Muscle of arm (tissue), 14 donors: ENCODE data around the gene TRPV4. TPM values are rescaled to one million over a fixed set of nuclear protein-coding genes. Genes with fewer than 3 reads are reported as not detected.
A peak's percentile ranks its signal among the peaks of the same experiment; 100 is the strongest.
"Not testable (repeated sequence)": the region's sequence is repeated elsewhere in the genome, so short reads cannot be mapped to it uniquely, and the experiment has no call there.

Source experiments
- DNase-seq: peaks from one replicate; pipeline ENCODE4 v3.0.0-alpha.2; 2013
- long read RNA-seq, 11 donors: transcript quantifications; one replicate each; lab custom pipeline, GENCODE V29; 2026
- polyA plus RNA-seq, 12 donors: library from polyadenylated mRNA; unstranded; fragments of 120-200 nt; gene quantifications; one replicate each; pipeline ENCODE4 v1.2.1, GENCODE V29; 2013; ENCODE audit not compliant: insufficient read length in 12 of 12

The TRPV4 gene
- polyA plus RNA-seq: 10 to 100 TPM in 1 of 12 donors, 1 to 10 TPM in 3, under 1 TPM in 6, not detected in 2; 0.44 to 12.5 (median 0.81) TPM
- long read RNA-seq, donor 1: 0 reads
- long read RNA-seq, donor 2: 0 reads
- long read RNA-seq, donor 3: 0 reads
- long read RNA-seq, donor 4: 0 reads
- long read RNA-seq, donor 5: 0 reads
- long read RNA-seq, donor 6: 0 reads
- long read RNA-seq, donor 7: 0 reads
- long read RNA-seq, donor 8: 0 reads
- long read RNA-seq, donor 9: 0 reads
- long read RNA-seq, donor 10: 0 reads
- long read RNA-seq, donor 11: 0 reads

DNA sequence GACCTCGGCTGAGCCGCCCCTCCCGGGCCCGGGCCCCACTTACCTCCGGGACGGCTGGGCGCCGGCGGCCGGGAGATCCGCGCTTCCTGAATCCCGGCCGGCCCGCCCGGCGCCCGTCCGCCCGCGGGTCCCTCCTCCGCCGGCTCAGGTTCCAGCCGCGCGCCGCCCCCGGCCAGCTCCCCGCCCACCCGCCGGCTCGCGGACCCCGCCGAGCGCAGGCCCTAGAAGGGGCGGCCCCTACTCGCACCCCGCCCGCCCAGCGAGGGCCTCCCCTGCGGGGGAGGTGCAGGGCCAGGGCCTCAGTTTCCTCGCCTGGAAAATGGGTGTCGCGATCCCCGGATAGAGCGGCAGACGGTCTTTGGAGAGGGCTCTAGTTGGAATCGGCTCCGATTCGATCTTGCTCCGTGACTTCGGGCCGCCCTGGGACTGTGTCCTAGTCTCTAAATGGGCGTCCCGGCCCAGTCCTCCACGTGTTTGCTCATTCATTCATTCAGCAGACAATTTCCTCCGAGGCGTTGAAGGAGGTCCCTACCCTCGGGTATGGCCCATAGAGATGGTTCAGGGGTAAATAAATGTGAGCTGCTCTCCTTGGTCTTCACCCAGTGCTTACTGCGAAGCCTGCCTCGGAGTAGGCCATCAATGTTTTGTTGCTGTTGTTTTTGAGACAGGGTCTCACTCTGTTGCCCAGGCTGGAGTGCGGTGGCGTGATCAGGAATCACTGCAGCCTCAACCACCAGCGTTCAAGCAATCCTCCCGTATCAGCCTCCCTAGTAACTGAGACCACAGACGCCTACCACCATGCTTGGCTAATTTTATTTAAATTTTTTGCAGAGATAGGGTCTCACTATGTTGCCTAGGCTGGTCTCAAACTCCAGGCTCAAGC is at the start of gene TRPV4:
TRPV4 (minus strand) TSS at position 92 of the 883 bp plus-strand sequence. CDS start 18,602 bp downstream, outside the sequence.
- DNase-seq: no peak

DNA sequence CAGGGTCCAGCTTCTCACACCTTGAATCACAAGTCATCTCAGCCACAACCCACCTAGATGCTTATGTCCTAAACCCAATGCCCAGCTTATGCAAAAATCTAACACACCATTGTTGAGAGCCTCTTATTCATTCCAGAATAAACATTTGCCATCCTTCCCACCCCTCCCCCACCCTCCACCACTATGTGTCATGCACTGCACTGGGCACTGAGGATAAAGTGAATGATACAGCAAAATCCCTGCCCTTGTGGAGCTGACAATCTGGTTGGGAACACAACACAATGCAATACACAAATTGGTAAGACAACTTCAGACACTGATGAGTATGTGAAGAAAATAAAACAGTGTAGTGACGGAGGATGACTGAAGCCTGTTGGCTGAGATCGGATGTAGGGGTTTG is 48.6 kb upstream of the TRPV4 start:
- DNase-seq: no peak

DNA sequence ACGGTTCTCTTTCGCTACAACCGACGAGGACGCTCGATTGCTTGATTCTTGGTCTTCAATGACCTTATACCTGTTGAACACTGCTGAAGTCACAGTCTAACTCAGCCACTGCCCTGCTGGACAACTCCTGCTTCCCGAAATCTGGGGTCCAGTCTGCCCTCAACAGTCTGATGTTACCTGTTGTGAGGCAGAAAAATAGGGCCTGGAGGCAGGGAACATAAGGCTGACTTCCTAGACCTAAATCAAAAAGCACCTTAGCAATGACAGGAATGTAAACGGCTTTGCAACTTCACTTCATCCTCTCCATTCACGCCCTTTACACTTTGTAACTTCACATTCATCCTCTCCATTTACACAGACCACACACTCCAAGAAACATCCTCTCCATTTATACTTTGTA is 47.7 kb upstream of the TRPV4 start:
- no peak for DNase-seq

DNA sequence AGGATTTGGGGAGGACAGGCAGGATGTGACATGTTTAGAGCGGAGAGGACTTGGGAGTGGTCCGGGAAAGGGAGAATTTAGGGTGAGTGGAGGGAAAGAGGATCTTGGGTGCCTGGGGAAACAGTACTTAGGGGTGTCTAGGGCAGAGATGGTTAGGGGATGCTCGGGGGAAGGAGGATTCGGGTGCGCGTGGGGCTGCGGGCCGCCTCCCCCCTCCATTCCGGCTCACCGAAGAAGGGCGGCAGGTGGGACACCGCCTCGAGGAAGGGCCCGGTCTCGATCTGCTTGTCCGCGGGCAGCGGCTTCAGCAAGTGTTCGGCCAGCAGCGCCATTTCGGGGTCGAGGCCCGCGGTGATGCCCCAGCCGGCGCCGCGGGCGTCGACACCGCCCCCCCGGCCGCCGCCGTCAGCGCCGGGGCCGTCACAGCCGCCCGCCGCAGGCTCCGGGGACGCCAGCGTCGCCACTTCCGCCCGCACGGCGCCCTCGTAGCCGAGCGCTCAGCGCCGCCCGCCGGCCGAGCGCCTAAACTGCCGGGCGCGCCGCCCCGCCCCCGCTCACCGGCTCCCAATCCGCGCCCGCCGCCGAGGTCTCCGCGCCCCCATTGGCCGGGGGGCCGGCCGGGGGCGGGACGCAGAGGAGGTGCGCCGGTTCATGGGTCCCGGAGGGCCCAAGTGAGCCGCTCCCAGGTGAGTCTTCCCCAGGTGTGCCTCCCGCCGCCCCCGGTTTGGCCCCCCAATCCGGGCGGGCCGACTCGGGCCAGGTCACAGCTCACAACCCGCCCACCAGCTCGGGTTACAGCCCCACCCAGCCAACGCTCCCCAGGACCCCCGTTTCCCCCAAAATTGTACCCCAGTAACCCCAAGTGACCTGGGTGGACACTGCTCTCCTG is 47.1 kb upstream of the TRPV4 start, which contains the start of gene GLTP:
GLTP (minus strand) TSS at position 499 of the 889 bp plus-strand sequence; CDS start at position 332, 167 bp downstream.
- peak; percentile 78 for DNase-seq

DNA sequence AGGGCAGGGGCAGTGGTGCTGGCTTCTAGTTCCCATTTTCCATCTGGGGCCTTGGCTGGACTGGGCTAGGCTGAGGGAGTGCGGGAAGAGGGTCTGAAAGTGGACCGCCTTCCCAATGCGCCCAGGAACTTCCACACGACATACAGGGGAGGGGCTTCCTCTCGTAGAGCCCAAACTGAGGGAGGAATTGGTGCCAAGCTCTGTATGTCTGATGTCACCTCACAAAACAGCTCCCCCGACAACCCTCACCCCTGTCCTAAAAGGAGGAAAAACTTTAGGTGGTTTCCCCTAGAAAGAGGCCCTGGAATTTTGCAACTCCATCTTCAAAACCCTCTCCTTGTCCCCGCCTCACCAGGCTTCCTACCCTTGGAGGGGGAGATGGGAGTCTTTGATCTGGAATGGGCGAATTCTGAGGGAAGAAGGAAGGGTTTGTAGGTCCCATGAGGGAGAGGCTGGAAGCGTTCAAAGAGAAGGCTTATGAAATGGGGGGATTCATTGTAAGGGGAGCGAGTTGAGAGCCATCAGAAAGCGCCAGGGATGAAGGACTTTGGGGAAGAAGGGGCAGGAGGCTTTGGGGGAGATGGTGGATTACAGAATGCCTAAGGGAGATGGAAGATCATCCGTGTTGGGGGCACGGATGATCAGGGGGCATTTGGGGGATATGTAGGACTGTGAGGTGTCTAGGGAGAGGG is 46.3 kb upstream of the TRPV4 start:
- peak; percentile 37 for DNase-seq

DNA sequence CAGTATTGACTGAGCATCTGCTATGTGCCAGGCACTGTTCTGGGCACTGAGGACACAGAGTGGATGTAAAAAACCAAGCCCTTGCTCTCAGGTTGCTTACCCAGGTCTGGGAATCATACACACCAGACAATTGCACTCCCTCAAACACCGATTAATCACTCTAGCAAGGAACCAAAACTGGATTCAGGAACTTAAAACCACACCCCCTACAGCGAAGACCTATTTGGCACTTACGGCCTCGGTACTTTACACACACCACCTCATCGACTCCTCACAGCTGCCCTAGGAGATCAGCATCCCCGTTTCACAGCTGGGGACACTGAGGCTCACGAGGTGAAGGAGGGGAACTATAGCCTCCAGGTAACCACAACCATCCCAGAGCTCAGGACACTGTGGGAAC is 45.6 kb upstream of the TRPV4 start:
- no peak for DNase-seq

DNA sequence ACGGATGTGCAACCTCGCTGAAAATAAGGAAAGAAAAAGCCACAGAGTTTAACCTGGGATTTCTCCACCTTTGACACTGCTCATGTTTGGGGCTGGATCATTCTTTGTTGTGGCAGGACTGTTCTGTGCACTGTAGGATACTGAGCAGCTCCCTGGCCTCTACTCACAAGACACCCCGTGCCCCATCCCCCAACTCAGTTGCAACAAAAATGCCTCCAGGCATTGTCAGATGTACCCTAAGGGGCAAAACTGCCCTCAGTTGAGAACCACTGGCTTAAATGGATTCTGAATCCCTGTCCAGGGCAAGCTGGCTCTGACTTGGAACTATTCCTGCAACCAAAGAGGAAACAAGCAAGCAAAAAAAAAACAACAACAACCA is 45.0 kb upstream of the TRPV4 start:
- no peak for DNase-seq

DNA sequence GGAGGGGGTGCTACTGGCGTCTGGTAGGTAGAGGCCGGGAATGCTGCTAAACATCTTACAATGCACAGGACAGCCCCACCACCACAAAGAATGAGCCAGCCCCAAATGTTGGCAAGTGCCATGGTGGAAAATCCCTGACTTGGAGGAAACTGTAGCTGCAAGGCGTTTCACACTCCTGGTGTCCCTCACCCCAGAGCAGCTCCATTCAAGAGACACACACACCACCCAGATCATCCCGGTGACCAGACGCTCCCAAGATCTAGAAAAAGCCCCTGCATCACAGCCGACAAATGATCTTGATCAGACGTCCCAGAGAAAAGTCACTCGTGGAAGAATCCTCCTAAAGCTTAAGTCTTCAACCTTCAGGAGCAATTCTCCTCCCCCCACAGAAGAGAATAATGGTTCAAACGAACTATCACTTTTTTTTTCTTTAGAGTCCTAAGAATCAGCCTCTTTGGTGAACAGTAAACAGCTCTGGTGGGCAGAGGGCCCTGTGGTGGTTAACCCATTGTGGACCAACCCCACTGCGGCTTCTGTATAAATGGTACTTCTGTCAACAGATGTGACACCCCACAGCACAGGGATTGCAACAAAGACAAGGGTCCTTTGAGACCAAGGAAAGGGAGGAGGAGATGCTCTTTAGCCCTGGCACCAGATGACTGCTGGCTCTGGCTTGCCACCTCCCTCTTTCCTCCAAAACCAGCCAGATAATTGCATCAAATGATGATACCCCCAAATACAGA is 44.5 kb upstream of the TRPV4 start:
- no peak for DNase-seq

DNA sequence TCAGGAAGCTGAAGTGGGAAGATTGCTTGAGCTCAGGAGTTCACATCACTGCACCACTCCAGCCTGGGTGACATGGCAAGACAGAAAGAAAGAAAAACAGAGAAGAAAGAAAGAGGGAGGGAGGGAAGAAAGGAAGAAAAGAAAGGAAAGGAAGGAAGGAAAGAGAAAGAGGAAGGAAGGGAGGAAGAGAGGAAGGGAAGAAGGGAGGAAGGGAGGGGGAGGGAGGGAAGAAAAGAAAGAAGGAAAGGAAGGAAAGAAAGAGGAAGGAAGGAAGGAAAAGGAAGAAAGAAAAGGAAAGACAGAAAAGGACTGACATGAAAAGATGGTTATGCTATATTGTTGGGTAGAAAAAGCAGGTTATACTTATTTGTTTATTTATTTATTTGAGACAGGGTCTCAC is 43.2 kb upstream of the TRPV4 start:
- DNase-seq: no peak

DNA sequence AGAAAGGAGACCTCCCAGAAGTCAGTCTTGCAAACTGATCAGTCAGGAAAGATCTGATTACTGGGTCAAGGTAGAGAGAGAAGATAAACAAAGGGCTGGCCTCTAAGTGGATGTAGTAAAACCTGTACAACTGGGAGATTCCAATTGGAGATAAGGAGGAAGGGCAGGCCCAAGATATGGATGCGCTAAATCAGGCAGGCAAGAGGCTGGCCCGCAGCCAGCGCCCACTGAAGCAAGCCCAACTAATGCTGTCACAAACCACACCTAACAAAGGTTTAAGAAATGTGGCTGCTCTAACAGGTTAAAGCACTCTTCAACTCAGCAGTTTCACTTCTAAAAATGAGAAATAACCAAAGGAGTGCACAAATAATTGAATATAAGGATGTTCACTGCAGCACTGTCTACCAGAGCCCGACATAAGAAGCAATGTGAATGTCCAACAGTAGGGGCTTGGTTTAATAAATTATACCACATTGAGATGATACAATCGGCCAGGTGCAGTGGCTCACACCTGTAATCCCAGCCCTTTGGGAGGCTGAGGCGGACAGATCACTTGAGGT is 42.5 kb upstream of the TRPV4 start:
- DNase-seq: no peak

DNA sequence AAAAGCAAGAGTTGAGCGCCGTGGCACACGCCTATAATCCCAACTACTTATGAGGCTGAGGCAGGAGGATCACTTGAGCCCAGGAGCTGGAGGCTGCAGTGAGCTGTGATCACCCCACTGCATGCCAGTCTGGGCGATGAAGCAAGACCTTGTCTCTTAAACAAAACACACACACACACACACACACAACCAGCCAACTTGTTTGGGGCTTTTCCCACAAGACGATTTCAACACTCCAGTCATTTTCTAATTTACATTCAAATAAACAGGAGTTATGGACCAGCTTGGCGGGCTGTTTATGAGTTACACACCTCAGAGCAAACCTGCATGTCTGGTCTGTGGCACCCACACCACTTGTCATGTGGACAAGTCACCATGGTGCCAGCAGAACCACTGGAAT is 40.5 kb upstream of the TRPV4 start:
- no peak for DNase-seq

DNA sequence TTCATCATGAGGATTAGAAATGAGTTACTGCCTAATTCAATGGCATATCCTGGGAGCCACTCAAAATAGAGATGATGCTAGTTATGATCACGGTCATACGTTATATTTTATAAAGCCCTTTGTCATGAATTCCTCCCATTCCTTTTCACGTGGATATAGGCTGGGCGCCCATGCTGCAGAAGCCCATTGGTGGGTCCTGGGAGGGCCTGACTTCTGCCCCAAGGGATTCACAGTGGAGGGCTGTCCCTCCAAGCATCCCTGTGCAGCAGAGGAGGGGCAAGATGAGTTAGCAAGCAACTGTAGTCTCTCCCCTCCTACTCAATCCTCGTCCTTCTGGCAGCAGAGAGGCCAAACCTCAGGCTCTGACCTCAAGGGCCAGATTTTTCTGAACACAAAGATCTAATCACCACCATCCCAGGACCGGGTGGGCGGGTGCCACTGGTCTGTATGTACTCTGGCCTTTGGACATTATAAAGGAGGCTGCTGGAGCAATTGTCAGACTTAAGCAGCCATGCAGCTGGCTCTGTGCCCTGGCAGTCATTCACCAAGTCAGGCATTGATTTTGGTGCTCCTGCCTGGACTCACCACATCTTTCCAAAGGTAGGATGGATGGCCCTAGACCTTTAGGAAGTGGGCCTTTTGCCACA is 38.6 kb upstream of the TRPV4 start:
- DNase-seq: no peak

DNA sequence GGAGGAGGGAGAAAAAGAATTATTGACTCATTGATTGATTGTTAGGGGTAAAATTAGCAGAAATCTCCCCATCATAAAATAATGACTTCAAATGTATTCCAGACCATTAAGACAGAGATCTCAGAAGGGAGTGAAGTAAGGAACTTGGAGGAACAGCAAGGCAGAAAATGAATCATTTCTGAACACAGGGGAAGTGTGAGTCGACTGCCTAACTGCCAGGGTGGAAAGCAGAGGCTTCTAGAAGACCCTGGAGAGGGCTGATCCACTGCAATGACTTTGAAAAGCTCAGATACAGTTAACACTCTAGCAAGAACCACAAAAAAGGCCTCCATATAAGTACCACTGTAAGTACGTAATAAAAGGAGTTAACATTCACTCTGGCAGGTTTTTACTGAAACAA is 37.5 kb upstream of the TRPV4 start:
- DNase-seq: no peak

DNA sequence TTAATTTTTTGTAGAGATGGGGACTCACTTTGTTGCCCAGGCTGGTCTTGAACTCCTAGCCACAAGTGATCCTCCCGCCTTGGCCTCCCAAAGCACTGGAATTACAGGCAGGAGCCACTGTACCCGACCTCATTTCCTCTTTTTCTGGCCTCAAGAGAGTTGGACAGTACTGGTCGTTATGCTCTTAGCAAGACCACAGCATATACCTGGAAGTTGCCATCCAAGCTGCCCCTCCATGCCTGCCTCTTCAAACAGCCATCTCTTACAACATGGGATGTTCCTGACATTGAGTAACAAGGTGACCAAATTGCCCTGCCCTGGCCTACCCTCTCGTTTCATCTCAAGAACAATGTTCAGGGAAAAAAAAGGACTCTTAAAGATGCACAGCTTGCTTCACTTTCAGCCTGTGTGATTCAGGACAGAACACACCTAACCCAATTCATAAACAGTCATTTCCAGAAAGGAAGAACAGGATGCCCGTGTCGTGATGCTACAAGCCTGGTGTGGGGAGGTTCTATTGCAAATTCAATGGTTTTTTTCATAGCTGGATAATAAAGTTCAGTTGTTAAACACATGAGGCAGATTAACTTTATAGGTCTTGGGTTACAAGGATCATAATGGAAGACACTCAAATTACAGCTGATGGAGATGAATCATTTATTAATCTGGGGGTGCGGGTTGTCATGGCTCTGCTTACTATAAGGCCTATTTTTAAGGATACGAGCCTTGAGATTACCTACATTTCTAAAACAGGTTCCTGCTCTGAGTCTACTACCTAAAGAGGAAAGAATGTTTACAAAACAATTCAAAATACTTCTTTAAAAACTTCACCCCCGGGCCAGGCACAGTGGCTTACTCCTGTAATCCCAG is 35.2 kb upstream of the TRPV4 start:
- DNase-seq: no peak

DNA sequence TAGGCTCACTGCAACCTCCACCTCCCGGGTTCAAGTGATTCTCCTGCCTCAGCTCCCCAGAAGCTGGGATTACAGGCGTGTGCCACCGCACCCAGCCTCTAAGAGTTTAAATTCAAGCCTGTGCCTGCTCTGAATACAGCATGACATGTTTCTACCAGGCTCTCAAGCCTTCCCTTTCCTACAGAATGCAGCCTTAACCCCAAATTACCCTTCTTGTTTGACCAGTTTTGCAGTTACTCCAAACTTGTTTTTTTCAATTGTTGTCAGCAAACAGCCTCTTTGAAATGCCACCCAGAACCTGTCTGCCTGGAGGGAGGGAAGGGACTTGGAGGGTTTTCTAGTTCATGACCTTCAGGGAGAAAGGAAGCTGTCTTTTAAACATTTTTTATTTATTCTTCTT is 31.7 kb upstream of the TRPV4 start:
- no peak for DNase-seq

DNA sequence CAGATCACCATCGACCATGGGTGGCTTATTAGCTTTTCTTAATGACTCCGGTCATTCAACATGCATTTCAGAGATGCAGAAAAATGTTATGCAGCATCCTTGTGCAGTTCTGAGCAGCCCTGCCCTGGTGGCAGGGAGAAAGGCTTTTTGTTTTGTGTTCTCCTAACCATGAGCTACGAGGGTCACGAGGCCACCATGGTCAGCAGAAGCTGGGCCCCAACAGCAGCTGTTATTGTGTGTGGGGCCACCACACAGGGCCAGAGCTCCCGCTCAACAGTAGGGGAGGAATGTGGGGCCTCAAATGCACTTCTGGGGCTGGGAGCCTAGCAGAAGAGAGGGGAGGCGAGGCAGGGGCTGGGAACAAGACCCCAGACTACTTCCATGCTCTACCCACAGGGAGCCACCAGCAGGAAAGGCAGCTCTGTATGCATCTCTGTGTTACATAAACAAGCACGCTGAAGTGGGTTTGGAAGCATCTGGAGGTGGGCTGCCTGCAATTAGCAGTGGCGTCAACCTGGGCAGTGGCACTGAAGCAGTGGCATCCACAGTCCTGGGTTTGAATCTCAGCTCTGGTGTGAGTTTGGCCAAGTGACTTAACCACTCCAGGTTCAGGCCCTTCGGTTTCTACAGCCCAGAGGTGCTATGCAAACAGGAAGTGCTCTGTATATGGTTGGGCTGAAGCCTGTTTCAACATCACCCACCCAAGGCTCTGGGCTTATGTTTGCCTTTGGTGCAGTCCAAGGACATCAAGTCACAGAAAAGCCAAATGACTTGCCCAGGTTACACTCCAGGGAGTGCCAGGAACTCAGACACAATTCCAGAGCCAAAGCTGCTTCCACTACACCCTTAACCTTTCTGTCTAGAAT is 30.9 kb upstream of the TRPV4 start:
- DNase-seq: no peak

DNA sequence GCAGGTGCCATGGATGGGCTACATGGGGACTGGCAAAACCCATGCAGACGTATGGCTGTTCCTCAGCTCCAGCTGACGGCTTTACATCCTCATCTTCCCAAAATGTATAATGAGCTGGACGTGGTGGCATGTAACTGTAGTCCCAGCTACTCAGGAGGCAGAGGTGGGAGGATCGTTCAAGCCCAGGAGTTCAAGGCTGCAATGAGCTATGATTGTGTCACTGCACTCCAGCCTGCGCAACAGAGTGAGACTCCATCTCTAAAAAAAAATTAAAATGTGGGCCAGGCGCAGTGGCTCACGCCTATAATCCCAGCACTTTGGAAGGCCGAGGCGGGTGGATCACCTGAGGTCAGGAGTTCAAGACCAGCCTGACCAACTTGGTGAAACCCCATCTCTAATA is 29.3 kb upstream of the TRPV4 start:
- not testable (repeated sequence) for DNase-seq
